Testis (tissue), 3 donors: ENCODE measurements around the gene RABL2A. TPM values are rescaled to one million over a fixed set of nuclear protein-coding genes. Genes with fewer than 3 reads are reported as not detected.
A peak's percentile ranks its signal among the peaks of the same experiment; 100 is the strongest.
"Not testable (repeated sequence)": the region's sequence is repeated elsewhere in the genome, so short reads cannot be mapped to it uniquely, and the experiment has no call there.

Experiments
- DNase-seq: peaks from one replicate; pipeline ENCODE4 v3.0.0-alpha.2; 2019
- H3K27ac ChIP-seq, 2 donors: fragments of 200-600 bp; sonication (generic); one replicate each; pipeline ENCODE4 v1.5.1; 2019
- H3K27me3 ChIP-seq: fragments of 200-600 bp; sonication (generic); one replicate; pipeline ENCODE4 v1.5.1; 2019
- H3K36me3 ChIP-seq: fragments of 200-600 bp; sonication (generic); one replicate; pipeline ENCODE4 v1.5.1; 2017; ENCODE audit warnings: low read depth; ENCODE audit errors: missing control alignments
- H3K4me1 ChIP-seq: fragments of 200-600 bp; sonication (generic); one replicate; pipeline ENCODE4 v1.5.1; 2019
- H3K4me3 ChIP-seq, 2 donors: fragments of 200-600 bp; sonication (generic); one replicate each; pipeline ENCODE4 v1.5.1; 2017 to 2019
- H3K9me3 ChIP-seq: fragments of 200-600 bp; sonication (generic); one replicate; pipeline ENCODE4 v1.5.1; 2017
- WGBS, 2 donors: methylation state at CpG; one replicate each; pipeline ENCODE4 v1.1.5; 2018; 5-methylcytosine and 5-hydroxymethylcytosine counted together
- intact Hi-C: fragments of 100-400 bp; cut with DNase I; formaldehyde crosslinking; loops from one replicate; pipeline ENCODE4 v1.15.1; 2023; ENCODE audit warnings: low total_unique reads
- polyA plus RNA-seq: library from polyadenylated mRNA; stranded (reverse); fragments of 350-450 nt; fragmentation: Illumina TruSeq; extraction: RNeasy Lipid Tissue Mini Kit (QIAGEN cat#74804); gene quantifications from one replicate; pipeline ENCODE4 v1.2.3, GENCODE V29; 2014; ENCODE audit warnings: low read depth, low replicate concordance; ENCODE audit not compliant: insufficient read depth
- total RNA-seq, 2 donors: library from RNA; depleted of rRNA; stranded (reverse); fragments of >200 nt; gene quantifications; one replicate each; pipeline ENCODE4 v1.2.3, GENCODE V29; 2016
- TF ChIP-seq, protein P1 (sequence below), 3 experiments: fragments of 450-650 bp in 2 of 3; fragments of 200-600 bp in 1 of 3; sonication (generic) in 1 of 3; IDR thresholded peaks; one replicate each; pipeline ENCODE4 v1.5.1; 2016 to 2019; ENCODE audit warnings: antibody characterized with exemption in 3 of 3, mild to moderate bottlenecking in 2 of 3, moderate library complexity in 1 of 3

RABL2A gene
- total and polyA plus RNA-seq, 3 donors from 2014 or later = 31.9 to 41.7 (median 36.3) TPM

- H3K9me3 ChIP-seq, H3K4me1 ChIP-seq, H3K27me3 ChIP-seq, intact Hi-C loops, H3K36me3 ChIP-seq: not testable (repeated sequence)
- 1 to 22% methylated on average over 4 to 20 of the region's 20 CpGs for WGBS, 2 donors
- Histone ChIP-seq H3K4me3 (peak overlapping the region; percentile 63 to 70), H3K27ac (peak overlapping the region; percentile 89 to 93)
- peak; percentile 96 for DNase-seq
- TF ChIP-seq, protein P1, sequence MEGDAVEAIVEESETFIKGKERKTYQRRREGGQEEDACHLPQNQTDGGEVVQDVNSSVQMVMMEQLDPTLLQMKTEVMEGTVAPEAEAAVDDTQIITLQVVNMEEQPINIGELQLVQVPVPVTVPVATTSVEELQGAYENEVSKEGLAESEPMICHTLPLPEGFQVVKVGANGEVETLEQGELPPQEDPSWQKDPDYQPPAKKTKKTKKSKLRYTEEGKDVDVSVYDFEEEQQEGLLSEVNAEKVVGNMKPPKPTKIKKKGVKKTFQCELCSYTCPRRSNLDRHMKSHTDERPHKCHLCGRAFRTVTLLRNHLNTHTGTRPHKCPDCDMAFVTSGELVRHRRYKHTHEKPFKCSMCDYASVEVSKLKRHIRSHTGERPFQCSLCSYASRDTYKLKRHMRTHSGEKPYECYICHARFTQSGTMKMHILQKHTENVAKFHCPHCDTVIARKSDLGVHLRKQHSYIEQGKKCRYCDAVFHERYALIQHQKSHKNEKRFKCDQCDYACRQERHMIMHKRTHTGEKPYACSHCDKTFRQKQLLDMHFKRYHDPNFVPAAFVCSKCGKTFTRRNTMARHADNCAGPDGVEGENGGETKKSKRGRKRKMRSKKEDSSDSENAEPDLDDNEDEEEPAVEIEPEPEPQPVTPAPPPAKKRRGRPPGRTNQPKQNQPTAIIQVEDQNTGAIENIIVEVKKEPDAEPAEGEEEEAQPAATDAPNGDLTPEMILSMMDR (IDR thresholded peaks at IDR 0.05) = peak; percentile 100
Observed at GRCh38 chr2:113604085-113604477, 23.0 kb upstream of the RABL2A start.

- H3K27ac ChIP-seq = peak overlapping the region in 1 of 2 donors; percentile 93
- DNase-seq, intact Hi-C loops, H3K4me1 ChIP-seq, H3K36me3 ChIP-seq, H3K4me3 ChIP-seq, H3K27me3 ChIP-seq, H3K9me3 ChIP-seq: not testable (repeated sequence)
- WGBS, 2 donors = 47 to 51% methylated on average over 5 of the region's 5 CpGs
Observed at GRCh38 chr2:113604661-113605060, 22.4 kb upstream of the RABL2A start.

DNA sequence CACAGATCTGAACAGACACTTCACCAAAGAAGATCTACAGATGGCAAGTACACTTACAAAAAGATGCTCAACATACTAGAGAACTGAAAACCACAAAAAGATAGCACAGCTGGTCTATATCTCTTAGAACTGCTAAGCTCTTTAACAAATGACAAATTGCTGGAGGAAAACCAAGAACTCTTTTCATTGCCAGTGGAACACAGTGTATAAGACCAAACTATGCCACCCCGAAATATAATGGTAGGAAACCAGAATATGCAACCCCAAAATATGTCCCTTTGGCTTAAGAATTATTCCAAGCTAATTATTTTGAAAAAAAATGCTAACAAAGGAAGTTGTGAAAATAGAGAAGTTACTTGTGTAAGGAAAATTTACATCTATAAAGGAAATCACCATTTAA, 21.0 kb upstream of the RABL2A start:
- WGBS, 2 donors = 59 to 73% methylated on average over 1 of the region's 1 CpG
- DNase-seq, H3K4me1 ChIP-seq, H3K4me3 ChIP-seq, H3K9me3 ChIP-seq, H3K27ac ChIP-seq, intact Hi-C loops, H3K27me3 ChIP-seq, H3K36me3 ChIP-seq: not testable (repeated sequence)

DNA sequence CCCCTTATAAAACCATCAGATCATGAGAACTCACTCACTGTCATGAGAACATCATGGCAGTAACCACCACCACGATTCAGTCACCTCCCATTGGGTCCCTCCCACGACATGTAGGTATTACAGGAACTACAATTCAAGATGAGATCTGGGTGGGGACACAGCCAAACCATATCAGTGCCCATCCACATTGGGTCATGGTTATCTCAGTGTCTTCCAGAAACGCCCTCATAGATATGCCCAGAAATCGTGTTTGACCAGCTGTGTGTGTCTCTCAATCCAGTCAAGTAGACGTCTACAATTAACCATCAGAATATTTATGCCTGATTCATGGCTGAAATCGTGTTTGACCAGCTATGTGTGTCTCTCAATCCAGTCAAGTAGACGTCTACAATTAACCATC, 17.2 kb upstream of the RABL2A start:
- WGBS, 2 donors = 77 to 100% methylated on average over 1 to 6 of the region's 7 CpGs
- not testable (repeated sequence) for H3K4me3 ChIP-seq

DNA sequence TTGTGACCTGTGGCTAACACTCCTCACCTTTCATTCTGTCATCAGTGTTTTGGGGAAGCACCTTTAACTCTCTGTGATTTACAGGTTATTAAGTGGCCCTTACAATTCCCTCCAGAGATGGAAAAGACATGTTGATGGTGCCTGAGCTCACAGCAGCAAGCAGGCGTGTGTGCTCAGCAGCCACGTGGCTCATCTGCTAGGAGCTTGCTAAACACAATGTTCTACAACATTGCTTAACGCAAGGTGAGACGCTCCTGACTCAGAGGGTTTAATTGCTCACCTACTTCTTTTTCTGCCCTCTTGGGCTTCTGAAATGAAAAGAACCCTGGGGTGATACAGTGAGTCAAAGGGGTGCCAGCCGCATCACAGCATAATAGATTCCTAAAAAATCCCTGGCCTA, 6.1 kb upstream of the RABL2A start:
- H3K4me3 ChIP-seq, H3K36me3 ChIP-seq, H3K27ac ChIP-seq, H3K27me3 ChIP-seq, H3K4me1 ChIP-seq, DNase-seq, H3K9me3 ChIP-seq, intact Hi-C loops: not testable (repeated sequence)
- 92 to 96% methylated on average over 2 to 4 of the region's 5 CpGs for WGBS, 2 donors

More for the DNA sequence above, 17.2 kb upstream of the RABL2A start:
- H3K36me3 ChIP-seq, DNase-seq, H3K27ac ChIP-seq, H3K9me3 ChIP-seq, intact Hi-C loops, H3K27me3 ChIP-seq, H3K4me1 ChIP-seq: not testable (repeated sequence)

DNA sequence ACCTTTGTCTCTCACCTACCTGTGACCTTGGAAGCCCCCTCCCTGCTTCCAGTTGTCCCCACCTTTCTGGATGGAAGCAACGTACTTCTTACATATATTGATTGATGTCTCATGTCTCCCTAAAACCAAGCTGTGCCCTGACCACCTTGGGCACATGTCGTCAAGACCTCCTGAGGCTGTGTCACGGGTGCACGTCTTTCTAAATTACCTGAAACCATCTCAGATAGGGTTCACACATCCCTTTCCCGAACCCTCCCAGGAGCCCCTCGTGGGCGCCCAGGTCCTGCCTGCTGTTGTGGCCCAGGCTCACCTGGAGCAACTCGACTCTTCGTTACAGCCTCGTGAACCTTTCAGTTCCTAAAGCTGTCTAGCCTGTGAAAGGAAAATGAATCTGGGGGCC, 1.2 kb upstream of the RABL2A start:
- DNase-seq, H3K27me3 ChIP-seq, H3K9me3 ChIP-seq, H3K4me3 ChIP-seq, H3K27ac ChIP-seq, intact Hi-C loops, H3K36me3 ChIP-seq, H3K4me1 ChIP-seq: not testable (repeated sequence)
- WGBS, 2 donors = 53 to 54% methylated on average over 7 to 10 of the region's 10 CpGs

DNA sequence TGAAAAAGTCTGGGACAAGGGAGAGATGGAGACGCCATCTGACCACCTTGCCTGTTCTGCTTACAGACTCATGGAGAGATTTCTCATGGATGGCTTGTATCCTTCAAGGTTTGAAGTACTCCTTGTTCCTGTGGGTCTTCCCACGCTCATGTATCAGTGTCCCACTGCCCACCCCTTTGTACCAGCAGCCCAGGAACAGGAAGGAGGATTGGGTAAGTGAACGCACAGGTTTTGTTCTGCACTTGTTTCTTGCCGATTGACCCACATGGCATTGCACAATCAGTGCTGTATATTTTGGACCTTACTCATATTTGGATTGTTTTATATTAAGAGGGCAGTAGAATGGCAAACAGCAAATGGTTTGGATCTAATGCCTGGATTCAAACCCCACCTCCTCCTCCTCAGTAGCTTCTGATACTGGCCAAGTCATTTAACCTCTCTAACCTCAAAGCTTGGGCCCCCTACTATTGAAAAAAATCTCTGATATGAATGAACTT, 5.8 kb downstream of the RABL2A start:
- H3K4me1 ChIP-seq, intact Hi-C loops: not testable (repeated sequence)
- WGBS, 2 donors = 84 to 85% methylated on average over 4 of the region's 4 CpGs

GRCh38 chr2:113635358-113635757, 8.3 kb downstream of the RABL2A start:
- H3K36me3 ChIP-seq, H3K4me3 ChIP-seq, H3K9me3 ChIP-seq, DNase-seq, H3K4me1 ChIP-seq, H3K27me3 ChIP-seq, H3K27ac ChIP-seq, intact Hi-C loops: not testable (repeated sequence)
- WGBS, 2 donors = 92% methylated on average over 11 to 12 of the region's 12 CpGs

More for the DNA sequence above, 5.8 kb downstream of the RABL2A start:
- DNase-seq, H3K36me3 ChIP-seq, H3K27me3 ChIP-seq, H3K27ac ChIP-seq, H3K9me3 ChIP-seq, H3K4me3 ChIP-seq: not testable (repeated sequence)

GRCh38 chr2:113636226-113636625, 9.2 kb downstream of the RABL2A start:
- H3K27me3 ChIP-seq, H3K27ac ChIP-seq, H3K4me3 ChIP-seq, H3K36me3 ChIP-seq, H3K4me1 ChIP-seq, H3K9me3 ChIP-seq, intact Hi-C loops, DNase-seq: not testable (repeated sequence)
- WGBS, 2 donors = 95 to 98% methylated on average over 4 of the region's 4 CpGs

DNA sequence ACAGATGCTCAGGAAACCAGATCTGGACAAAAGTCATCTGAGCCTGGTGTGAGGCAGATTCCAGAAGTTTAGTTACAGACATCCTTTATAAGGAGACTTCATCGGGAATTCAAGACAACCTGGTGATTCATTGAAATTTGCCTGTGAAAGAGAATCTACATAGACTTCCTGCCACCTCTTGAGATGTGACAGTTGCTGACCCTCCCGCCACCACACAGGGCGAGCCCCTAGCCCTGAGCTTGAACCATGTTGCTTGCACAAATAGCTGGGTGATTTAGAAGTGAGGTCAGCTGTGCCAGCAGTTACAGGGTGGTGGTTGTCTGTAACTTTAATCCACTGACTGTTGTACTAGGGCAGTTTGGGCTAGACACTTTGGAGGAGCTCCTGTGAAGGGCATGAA, 11.0 kb downstream of the RABL2A start:
- DNase-seq, H3K27me3 ChIP-seq, H3K9me3 ChIP-seq, H3K36me3 ChIP-seq, H3K4me1 ChIP-seq, H3K4me3 ChIP-seq, H3K27ac ChIP-seq, intact Hi-C loops: not testable (repeated sequence)
- WGBS, 2 donors = 75 to 80% methylated on average over 1 to 3 of the region's 3 CpGs

GRCh38 chr2:113646217-113646616, 19.2 kb downstream of the RABL2A start:
- intact Hi-C loops, H3K36me3 ChIP-seq, H3K27me3 ChIP-seq, H3K27ac ChIP-seq, DNase-seq, H3K9me3 ChIP-seq, H3K4me1 ChIP-seq, H3K4me3 ChIP-seq: not testable (repeated sequence)
- 86 to 91% methylated on average over 2 of the region's 2 CpGs for WGBS, 2 donors
